ENCODE data around the gene RNF182.
"Not testable (repeated sequence)": the region's sequence is repeated elsewhere in the genome, so short reads cannot be mapped to it uniquely, and the experiment has no call there.

Gene RNF182

DNA sequence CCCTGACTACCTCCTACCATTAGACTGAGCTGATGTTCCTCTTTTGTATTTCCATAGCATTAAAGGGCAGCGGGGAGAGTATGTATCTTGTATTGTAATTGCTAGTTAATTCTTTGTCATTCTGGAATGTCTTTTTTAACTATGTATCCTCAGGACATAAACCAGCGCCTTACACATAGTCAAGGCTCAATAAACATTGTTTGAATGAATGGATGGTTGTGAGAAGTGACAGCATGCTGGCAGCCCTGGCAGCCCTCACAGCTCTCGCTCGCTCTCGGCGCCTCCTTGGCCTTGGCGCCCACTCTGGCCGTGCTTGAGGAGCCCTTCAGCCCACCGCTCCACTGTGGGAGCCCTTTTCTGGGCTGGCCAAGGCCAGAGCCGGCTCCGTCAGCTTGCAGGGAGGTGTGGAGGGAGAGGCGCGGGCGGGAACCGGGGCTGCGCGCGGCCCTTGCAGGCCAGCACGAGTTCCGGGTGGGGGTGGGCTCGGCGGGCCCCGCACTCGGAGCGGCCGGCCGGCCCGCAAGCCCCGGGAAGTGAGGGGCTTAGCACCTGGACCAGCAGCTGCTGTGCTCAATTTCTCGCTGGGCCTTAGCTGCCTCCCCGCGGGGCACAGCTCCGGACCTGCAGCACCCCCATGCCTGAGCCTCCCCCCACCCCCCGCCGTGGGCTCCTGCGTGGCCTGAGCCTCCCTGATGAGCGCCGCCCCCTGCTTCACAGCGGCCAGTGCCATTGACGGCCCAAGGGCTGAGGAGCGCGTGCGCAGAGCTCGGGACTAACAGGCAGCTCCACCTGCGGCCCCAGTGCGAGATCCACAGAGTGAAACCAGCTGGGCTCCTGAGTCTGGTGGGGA is 93.1 kb downstream of the RNF182 start:
- Histone ChIP-seq H3K36me3 (ENCODE audit: control insufficient read depth, insufficient read depth, low read length) (no peaks in the 10 kb centered on the region), H3K4me3 (ENCODE audit: extremely low read depth, insufficient read depth, low read length, poor library complexity, severe bottlenecking) (no peak overlapping the region), H3K9me3 (ENCODE audit: control insufficient read depth, low read length) (no peaks in the 10 kb centered on the region), H3K27ac (ENCODE audit: low read depth, low read length, severe bottlenecking) (no peak overlapping the region), H3K4me1 (ENCODE audit: control insufficient read depth, insufficient read depth, low read length, poor library complexity, severe bottlenecking) (peaks cover 10% of the 10 kb centered on the region)
- WGBS, 2 experiments (ENCODE audit: insufficient coverage in 2 of 2), result 89 to 95% methylated on average over 25 to 28 of the region's 46 CpGs

DNA sequence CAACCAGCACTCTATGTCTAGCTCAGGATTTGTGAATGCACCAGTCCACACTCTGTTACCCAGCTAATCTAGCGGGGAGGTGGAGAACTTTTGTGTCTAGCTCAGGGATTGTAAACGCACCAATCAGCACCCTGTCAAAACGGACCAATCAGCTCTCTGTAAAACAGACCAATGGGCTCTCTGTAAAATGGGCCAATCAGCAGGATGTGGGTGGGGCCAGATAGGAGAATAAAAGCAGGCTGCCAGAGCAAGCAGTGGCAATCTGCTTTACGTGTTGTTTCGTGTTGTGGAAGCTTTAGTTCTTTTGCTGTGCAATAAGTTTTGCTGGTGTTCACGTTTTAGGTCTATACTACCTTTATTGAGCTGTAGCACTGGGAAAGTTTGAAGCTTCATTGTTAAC is 93.8 kb downstream of the RNF182 start:
- not testable (repeated sequence) for H3K9me3 ChIP-seq (ENCODE audit: control insufficient read depth, low read length); H3K36me3 ChIP-seq (ENCODE audit: control insufficient read depth, insufficient read depth, low read length); H3K4me3 ChIP-seq (ENCODE audit: extremely low read depth, insufficient read depth, low read length, poor library complexity, severe bottlenecking); H3K27ac ChIP-seq (ENCODE audit: low read depth, low read length, severe bottlenecking)
- peaks cover 10% of the 10 kb centered on the region for H3K4me1 ChIP-seq (ENCODE audit: control insufficient read depth, insufficient read depth, low read length, poor library complexity, severe bottlenecking)
- WGBS, 2 experiments (ENCODE audit: insufficient coverage in 2 of 2), result 93 to 100% methylated on average over 2 to 3 of the region's 6 CpGs

DNA sequence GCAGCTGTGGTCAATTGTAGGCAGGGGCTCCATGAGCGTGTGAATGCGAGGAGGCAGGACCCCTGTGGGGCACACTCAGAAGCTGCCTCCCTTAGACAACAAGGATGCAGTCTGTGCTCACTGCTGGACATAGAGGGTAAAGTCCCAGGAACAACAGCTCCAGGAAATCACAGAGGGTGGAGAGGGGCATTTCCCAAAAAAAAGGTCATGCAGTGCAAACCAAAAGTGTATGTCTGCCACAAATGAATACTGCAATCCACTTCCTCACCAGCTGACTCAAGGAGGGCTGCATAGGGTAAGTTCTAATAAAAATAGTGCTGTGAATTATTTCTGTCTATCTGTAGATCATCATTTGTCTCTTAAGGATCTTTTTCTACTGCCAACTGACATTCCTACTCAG is 95.8 kb downstream of the RNF182 start:
- WGBS, 2 experiments (ENCODE audit: insufficient coverage in 2 of 2), result 77 to 83% methylated on average over 2 of the region's 2 CpGs
- Histone ChIP-seq H3K4me1 (ENCODE audit: control insufficient read depth, insufficient read depth, low read length, poor library complexity, severe bottlenecking) (peaks cover 10% of the 10 kb centered on the region), H3K9me3 (ENCODE audit: control insufficient read depth, low read length) (no peaks in the 10 kb centered on the region), H3K27ac (ENCODE audit: low read depth, low read length, severe bottlenecking) (no peak overlapping the region), H3K4me3 (ENCODE audit: extremely low read depth, insufficient read depth, low read length, poor library complexity, severe bottlenecking) (no peak overlapping the region), H3K36me3 (ENCODE audit: control insufficient read depth, insufficient read depth, low read length) (no peaks in the 10 kb centered on the region)

DNA sequence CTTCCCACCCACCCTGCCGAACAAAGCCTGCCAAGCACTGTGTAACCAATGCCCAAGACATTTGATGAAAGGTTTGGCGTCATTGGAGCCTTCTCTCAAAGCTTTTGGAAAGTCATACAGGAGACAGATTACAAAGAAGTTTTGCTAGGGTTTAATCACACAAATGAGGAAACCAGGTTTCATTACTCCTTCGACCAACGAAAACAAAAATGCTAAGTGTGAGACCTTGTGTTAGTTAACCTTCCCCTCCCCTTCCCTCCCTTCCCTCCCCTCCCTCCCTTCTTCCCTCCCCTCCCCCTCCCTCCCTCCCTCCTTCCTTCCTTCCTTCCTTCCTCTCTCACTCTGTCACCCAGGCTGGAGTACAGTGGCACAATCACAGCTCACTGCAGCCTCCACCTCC is 96.7 kb downstream of the RNF182 start:
- 77 to 83% methylated on average over 2 of the region's 4 CpGs for WGBS, 2 experiments (ENCODE audit: insufficient coverage in 2 of 2)
- Histone ChIP-seq H3K4me3 (ENCODE audit: extremely low read depth, insufficient read depth, low read length, poor library complexity, severe bottlenecking) (no peak overlapping the region), H3K4me1 (ENCODE audit: control insufficient read depth, insufficient read depth, low read length, poor library complexity, severe bottlenecking) (peaks cover 10% of the 10 kb centered on the region), H3K36me3 (ENCODE audit: control insufficient read depth, insufficient read depth, low read length) (no peaks in the 10 kb centered on the region), H3K9me3 (ENCODE audit: control insufficient read depth, low read length) (no peaks in the 10 kb centered on the region), H3K27ac (ENCODE audit: low read depth, low read length, severe bottlenecking) (no peak overlapping the region)

DNA sequence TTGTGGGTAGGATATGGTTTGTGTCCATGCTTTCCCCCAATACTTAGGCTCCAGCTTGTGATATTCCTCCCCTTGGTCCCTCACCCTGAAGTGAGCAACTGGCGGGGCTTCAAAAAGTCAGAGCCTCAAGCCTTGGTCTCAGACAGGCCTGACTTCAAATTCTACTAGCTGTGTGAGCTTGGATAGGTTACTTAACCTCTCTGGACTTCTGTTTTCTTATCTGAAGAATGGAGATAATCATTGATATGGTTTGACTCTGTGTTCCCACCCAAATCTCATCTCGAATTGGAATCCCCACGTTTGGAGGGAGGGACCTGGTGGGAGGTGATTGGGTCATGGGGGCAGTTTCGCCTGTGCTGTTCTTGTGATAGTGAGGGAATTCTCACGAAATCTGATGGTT is 97.9 kb downstream of the RNF182 start:
- H3K4me1 ChIP-seq (ENCODE audit: control insufficient read depth, insufficient read depth, low read length, poor library complexity, severe bottlenecking), result no peaks in the 10 kb centered on the region
- no peak overlapping the region for H3K27ac ChIP-seq (ENCODE audit: low read depth, low read length, severe bottlenecking)
- WGBS, 2 experiments (ENCODE audit: insufficient coverage in 2 of 2), result 88 to 92% methylated on average over 1 to 2 of the region's 5 CpGs
- H3K4me3 ChIP-seq (ENCODE audit: extremely low read depth, insufficient read depth, low read length, poor library complexity, severe bottlenecking), result no peak overlapping the region
- no peaks in the 10 kb centered on the region for H3K9me3 ChIP-seq (ENCODE audit: control insufficient read depth, low read length)
- H3K36me3 ChIP-seq (ENCODE audit: control insufficient read depth, insufficient read depth, low read length), result no peaks in the 10 kb centered on the region

DNA sequence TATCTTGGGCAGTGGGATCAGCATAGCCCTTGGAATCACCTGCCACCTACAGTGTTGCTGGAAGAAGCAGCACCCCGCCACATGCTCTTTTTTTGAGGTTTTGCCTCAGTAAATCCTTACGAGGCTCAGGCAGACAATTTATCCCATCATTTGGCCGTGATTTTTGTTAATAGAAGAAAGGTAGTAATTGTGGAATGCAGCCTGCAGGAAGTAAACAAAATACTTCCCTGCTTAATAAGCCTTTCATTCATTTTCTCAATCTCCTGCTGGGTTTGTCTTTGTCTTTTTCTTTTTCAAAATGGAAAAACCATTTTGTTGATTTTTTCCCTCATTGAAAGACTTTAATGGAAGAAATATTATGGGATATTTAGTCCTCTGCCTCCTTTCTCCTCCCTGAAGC is 99.1 kb downstream of the RNF182 start:
- 80 to 86% methylated on average over 1 to 2 of the region's 3 CpGs for WGBS, 2 experiments (ENCODE audit: insufficient coverage in 2 of 2)
- Histone ChIP-seq H3K36me3 (ENCODE audit: control insufficient read depth, insufficient read depth, low read length) (no peaks in the 10 kb centered on the region), H3K4me3 (ENCODE audit: extremely low read depth, insufficient read depth, low read length, poor library complexity, severe bottlenecking) (no peak overlapping the region), H3K9me3 (ENCODE audit: control insufficient read depth, low read length) (no peaks in the 10 kb centered on the region), H3K4me1 (ENCODE audit: control insufficient read depth, insufficient read depth, low read length, poor library complexity, severe bottlenecking) (no peaks in the 10 kb centered on the region), H3K27ac (ENCODE audit: low read depth, low read length, severe bottlenecking) (no peak overlapping the region)

DNA sequence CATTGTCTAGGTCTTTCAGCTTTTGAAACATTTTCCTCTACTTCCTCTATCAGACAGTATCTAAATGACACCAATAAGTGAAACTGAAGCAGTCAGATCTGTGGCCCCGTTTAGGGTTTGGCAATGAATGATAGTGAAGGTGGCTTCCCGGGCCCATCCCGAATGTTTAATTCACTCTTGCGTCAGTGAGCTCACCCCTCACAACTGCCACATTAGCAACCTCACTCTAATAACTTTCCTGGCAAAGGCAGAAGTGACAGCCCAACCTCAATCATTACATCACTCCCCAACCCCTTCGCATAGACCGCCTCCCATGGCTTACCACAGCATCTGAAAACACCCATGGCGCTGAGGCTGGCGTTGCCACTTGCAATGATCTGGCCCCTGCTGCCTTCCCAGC is 100.4 kb downstream of the RNF182 start:
- H3K36me3 ChIP-seq (ENCODE audit: control insufficient read depth, insufficient read depth, low read length), result no peaks in the 10 kb centered on the region
- H3K4me1 ChIP-seq (ENCODE audit: control insufficient read depth, insufficient read depth, low read length, poor library complexity, severe bottlenecking), result no peaks in the 10 kb centered on the region
- no peak overlapping the region for H3K27ac ChIP-seq (ENCODE audit: low read depth, low read length, severe bottlenecking)
- 87 to 94% methylated on average over 6 to 8 of the region's 8 CpGs for WGBS, 2 experiments (ENCODE audit: insufficient coverage in 2 of 2)
- no peak overlapping the region for H3K4me3 ChIP-seq (ENCODE audit: extremely low read depth, insufficient read depth, low read length, poor library complexity, severe bottlenecking)
- no peaks in the 10 kb centered on the region for H3K9me3 ChIP-seq (ENCODE audit: control insufficient read depth, low read length)

DNA sequence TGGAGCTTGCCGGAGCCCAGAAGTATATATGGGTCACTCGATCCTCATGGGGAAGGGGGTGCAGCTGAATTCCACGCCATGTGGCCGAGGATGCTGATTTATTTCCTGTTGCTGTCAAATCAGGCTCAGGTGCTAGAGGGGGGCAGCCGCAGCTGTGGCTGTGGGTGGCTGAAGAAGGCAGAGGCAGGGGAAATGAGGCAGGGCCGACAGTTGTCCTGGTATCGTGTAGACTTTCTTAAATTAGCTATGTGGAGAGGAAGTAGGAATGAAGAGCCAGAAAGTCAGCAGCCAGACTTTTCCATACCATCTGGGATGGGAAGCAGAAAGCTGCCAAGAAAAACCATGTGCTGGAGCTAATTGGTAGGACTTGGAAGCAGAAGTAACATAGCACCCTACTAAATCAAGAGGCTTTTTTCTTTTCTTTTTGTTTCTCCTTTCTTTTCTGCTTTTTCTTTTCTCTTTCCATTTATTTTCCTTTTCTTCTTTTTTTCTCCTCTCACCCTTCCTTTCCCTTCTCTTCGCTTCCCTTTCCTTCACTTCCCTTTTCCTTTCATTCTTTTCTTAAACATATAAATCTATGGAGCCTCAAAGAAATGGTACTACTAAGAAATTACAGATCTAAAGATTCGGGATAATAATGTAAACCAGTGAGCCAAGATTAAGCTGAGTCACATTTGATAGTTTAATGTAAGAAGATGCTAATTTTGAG is 102.2 kb downstream of the RNF182 start:
- no peak overlapping the region for H3K27ac ChIP-seq (ENCODE audit: low read depth, low read length, severe bottlenecking)
- H3K4me3 ChIP-seq (ENCODE audit: extremely low read depth, insufficient read depth, low read length, poor library complexity, severe bottlenecking), result no peak overlapping the region
- H3K4me1 ChIP-seq (ENCODE audit: control insufficient read depth, insufficient read depth, low read length, poor library complexity, severe bottlenecking), result no peaks in the 10 kb centered on the region
- no peaks in the 10 kb centered on the region for H3K9me3 ChIP-seq (ENCODE audit: control insufficient read depth, low read length)
- no peaks in the 10 kb centered on the region for H3K36me3 ChIP-seq (ENCODE audit: control insufficient read depth, insufficient read depth, low read length)
- 88 to 91% methylated on average over 5 to 8 of the region's 9 CpGs for WGBS, 2 experiments (ENCODE audit: insufficient coverage in 2 of 2)

DNA sequence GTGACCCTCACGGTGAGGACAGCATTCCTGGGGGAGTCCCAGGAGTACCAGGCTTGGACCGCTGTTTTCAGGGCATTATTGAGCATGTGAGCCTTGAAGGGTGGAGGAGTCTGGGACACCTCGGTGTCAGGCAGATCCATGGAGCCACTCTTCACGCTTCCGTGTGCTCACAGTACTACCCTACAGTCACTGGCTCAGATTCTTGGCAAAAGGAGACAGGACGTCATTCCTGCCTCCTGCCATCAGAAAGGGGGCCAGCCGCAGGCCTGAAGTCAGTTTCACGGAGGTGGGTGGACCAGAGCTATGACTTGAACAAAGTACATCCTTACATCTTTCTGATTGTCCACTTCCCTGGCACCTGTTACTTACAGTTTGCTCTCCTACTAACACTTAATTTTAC is 103.9 kb downstream of the RNF182 start:
- Histone ChIP-seq H3K27ac (ENCODE audit: low read depth, low read length, severe bottlenecking) (no peak overlapping the region), H3K9me3 (ENCODE audit: control insufficient read depth, low read length) (no peaks in the 10 kb centered on the region), H3K4me1 (ENCODE audit: control insufficient read depth, insufficient read depth, low read length, poor library complexity, severe bottlenecking) (no peaks in the 10 kb centered on the region), H3K36me3 (ENCODE audit: control insufficient read depth, insufficient read depth, low read length) (no peaks in the 10 kb centered on the region), H3K4me3 (ENCODE audit: extremely low read depth, insufficient read depth, low read length, poor library complexity, severe bottlenecking) (no peak overlapping the region)
- 92% methylated on average over 5 to 6 of the region's 8 CpGs for WGBS, 2 experiments (ENCODE audit: insufficient coverage in 2 of 2)

DNA sequence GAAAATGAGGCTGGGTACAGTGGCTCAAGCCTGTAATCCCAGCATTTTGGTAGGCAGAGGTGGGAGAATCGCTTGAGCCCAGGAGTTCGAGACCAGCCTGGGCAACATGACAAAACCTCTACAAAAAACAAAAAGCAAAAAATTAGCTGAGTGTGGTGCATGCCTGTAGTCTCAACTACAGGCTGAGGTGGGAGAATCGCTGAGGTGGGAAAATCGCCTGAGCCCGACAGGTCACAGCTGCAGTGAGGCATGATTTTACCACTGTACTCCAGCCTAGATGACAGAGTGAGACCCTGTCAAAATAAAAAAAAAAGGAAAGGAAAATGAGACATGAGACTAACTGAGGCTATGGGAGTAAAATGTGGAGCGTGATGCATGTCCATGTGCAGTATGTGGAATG is 104.9 kb downstream of the RNF182 start:
- no peak overlapping the region for H3K4me3 ChIP-seq (ENCODE audit: extremely low read depth, insufficient read depth, low read length, poor library complexity, severe bottlenecking)
- H3K4me1 ChIP-seq (ENCODE audit: control insufficient read depth, insufficient read depth, low read length, poor library complexity, severe bottlenecking), result peaks cover under 1% of the 10 kb centered on the region
- no peaks in the 10 kb centered on the region for H3K9me3 ChIP-seq (ENCODE audit: control insufficient read depth, low read length)
- no peak overlapping the region for H3K27ac ChIP-seq (ENCODE audit: low read depth, low read length, severe bottlenecking)
- H3K36me3 ChIP-seq (ENCODE audit: control insufficient read depth, insufficient read depth, low read length), result no peaks in the 10 kb centered on the region
- 100% methylated on average over 4 of the region's 6 CpGs for WGBS, 2 experiments (ENCODE audit: insufficient coverage in 2 of 2)
